HG03354 (cell line): ENCODE data around the gene UBALD2.

Source experiments
- ATAC-seq: cut with Tn5 transposase; IDR thresholded peaks from one replicate; pipeline ENCODE4 v1.9.1; 2021; ENCODE audit warnings: mild to moderate bottlenecking; ENCODE audit not compliant: unreplicated experiment, poor library complexity, severe bottlenecking

UBALD2 gene

GRCh38 chr17:76307966-76308338 lies 42.8 kb downstream of the UBALD2 start, which contains the start of gene QRICH2:
Gene QRICH2, minus strand, starts transcription at chr17:76308276. Its CDS starts 278 bp downstream, at chr17:76307998.
- ATAC-seq, result no peak

- ATAC-seq, result no peak
Observed at GRCh38 chr17:76309461-76309860, 44.3 kb downstream of the UBALD2 start.

GRCh38 chr17:76312735-76313134 lies 47.6 kb downstream of the UBALD2 start:
- no peak for ATAC-seq

- no peak for ATAC-seq
Observed at GRCh38 chr17:76314392-76315227, 49.5 kb downstream of the UBALD2 start.

GRCh38 chr17:76317535-76317934 lies 52.4 kb downstream of the UBALD2 start:
- no peak for ATAC-seq

GRCh38 chr17:76318586-76318985 lies 53.4 kb downstream of the UBALD2 start:
- no peak for ATAC-seq
